ENCODE measurements around the gene MNS1.

GRCh38 chr15:56425276-56425675 lies 39.7 kb downstream of the MNS1 start:
- no peak for TF ChIP-seq CTCF (IDR thresholded peaks at IDR 0.05; ENCODE audit: low read depth, low read length)
- no peak for TF ChIP-seq EZH2phosphoT487 (IDR thresholded peaks at IDR 0.05; ENCODE audit: low read depth)

Data from OCI-LY3 (cell line).